ENCODE results near the gene EBP.
A peak's percentile ranks its signal among the peaks of the same experiment; 100 is the strongest.
"Not testable (repeated sequence)": the region's sequence is repeated elsewhere in the genome, so short reads cannot be mapped to it uniquely, and the experiment has no call there.

Gene EBP

DNA sequence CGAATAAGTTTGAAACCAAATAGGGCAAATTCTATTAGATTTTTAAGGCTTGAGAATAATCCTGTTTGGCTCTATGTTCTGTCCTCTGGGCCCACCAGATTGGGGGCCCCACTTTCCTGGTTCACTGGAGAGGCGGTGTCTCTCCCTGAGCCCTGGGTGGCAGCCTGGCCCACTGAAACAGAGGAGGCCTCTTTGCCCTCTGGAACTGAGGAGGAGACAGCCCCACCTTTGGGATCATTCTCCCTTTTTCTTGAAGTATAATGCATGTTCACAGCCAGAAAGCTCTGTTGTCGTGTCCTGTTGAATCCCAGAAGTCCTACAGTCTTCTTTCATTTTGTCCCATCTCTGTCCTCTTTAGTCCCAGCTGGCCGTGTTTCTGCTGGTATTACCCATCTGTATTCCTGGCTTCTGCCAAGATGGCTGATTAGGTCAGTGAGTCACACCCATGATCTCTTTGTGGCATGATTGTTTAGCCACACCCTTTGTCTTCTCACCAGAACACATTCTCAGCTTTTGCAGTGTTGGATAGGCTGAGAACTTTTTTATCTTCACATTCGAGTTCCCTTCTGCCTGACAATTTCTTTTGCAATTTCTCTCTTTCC lies 9.9 kb downstream of the EBP start:
- DNase-seq: no peak

DNA sequence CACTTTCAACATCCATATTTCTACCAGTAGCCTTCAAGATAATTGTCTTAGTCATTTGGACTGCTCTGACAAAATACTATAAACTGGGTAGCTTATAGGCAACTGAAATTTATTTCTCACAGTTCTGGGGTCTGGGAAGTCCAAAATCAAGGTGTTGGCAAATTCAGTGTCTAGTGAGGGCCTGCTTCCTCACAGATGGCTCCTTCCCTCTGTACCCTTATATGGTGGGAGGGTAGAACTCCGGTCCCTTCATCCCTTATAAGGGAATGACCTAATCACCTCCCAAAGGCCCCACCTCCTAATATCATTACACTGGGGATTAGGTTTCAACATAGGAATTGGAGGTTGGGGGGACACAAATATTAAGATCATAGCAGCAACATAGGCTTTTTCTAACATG lies 10.6 kb downstream of the EBP start:
- no peak for DNase-seq

DNA sequence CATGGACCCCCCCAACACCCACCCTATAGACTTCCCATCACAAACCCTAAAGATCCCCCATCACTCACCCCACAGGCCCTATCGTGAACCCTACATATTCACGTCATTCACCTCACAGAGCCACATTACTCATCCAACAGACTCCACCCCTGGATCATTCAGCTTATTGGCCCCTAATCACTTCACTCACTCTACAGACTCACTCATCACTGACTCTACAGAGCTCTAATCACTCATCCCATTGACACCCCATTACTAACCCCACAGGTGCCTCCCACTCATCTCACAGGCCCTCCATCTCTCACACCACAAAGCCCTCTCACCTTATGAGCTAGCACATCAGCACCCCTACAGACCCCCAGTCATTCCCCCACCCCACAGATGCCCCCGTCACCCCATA lies 11.6 kb downstream of the EBP start:
- no peak for DNase-seq

DNA sequence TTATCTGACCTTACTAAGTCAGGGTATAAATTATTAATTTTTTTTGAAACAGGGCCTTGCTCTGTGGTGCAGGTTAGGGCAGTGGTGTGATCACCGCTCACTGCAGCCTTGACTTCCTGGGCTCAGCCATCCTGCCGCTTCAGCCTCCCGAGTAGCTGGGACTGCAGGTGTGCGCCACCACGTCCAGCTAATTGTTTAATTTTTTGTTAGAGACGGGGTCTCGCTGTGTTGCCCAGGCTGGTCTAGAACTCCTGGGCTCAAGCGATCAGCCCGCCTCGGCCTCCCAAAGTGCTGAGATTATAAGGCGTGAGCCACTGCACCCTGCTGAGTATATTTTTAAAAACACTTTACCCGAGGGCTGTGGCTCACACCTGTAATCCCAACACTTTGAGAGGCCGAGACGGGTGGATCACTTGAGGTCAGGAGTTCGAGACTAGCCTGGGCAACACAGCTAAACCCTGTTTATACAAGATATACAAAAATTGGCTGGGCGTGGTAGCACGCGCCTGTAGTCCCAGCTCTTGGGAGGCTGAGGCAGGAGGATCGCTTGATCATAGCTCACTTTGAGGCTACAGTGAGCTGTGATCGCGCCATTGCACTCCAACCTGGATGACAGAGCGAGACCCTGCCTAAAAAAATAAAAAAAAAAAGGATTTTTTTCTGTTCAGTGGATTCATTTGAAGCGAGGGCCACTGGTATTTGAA lies 17.2 kb downstream of the EBP start:
- no peak for DNase-seq

DNA sequence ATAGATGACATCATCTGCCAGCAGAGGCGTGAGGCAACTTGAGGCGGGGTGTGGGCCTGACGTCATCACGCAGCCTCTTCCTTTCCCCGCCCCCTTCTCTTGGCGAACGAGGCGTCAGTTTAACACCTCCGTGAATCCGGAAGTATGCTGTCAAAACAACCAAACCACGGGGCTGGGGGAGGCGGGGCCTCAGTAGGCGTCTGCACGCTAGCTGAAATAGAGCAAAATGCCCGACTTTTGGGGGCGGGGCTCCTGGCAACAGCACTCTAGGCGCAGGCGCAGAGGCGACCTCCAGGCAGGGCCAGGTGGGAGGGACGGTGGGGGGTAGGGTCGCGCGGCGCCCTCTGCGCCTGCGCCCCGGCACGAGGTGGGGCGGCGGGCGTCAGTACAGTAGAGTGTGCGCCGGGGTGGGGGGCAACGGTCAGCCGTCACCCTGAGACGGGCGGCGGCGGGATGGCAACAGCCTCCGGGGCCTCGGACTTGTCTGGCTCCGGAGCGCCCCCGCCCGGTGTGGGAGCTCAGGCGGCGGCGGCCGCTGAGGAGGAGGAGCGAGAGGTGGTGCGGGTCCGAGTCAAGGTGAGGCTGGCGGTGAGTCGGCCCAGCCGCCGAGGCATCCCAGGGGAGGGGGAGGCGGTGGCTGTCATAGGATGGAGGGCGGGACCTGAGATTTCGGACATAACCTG lies 17.9 kb downstream of the EBP start, which contains the start of gene TBC1D25:
TSS of gene TBC1D25 (plus strand) at position 370 of the 683 bp plus-strand sequence. CDS start at position 454, 84 bp downstream.
- DNase-seq: peak; percentile 87

DNA sequence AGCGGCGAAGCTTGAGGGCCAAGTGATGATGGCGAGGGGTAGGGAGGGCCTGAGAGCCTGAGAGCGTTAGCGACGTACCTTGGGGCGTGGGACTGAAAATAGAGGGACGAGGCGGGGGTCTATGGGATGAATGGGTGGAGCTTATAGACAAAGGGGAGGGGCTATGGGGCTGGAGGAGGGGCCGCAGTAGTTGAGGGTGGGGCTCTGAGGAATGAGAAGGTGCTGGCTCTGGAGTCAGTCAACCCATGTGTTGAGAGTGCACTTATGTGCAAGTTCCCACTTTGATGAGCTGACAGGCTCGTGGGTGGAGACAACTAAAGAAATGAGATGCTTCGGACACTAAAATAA lies 18.4 kb downstream of the EBP start:
- no peak for DNase-seq

DNA sequence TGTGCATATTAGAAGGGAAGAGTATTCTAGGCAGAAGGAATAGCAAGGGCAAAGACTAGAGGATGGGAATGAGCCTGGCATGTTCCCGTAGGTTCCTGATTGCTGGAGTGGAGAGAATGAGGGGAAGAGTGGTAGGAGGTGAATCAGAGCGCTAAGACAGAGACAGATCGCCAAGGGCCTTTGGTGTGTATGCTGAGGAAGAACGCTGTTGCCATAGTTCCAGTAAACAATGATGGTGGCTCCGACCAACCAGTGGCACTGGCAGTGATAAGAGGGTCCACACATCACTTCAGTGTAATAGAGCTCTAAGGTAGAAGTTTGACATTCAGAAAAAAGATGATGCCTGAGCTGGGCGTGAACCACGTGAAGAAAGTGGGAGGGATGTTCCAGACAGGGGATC lies 18.9 kb downstream of the EBP start:
- no peak for DNase-seq

DNA sequence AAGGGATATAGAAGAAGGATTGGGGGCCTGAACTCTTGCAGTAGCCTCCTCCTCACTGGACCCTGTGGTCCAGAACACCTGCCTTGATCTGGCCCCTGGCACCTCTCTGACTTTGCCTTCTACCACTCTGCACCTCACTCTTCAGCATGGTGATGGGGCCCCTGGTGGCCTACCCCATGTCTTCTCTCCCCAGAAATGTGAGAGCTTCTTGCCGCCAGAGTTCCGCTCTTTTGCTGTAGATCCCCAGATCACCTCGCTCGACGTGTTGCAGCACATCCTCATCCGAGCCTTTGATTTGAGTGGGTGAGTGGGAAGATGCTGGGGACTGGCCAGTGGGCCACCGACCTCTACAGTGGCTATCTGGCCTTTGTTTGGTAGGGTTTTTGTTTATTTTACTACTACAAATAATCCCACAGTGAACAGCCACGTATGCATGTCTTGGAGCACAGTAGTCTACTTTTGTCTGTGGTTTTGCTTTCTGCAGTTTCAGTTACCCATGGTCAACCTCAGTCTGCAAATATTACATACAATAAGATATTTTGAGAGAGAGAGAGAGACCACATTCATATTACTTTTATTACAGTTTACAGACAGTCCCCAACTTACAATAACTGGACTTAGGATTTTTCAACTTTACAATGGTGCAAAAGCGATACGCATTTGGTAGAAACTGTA lies 19.7 kb downstream of the EBP start:
- no peak for DNase-seq

DNA sequence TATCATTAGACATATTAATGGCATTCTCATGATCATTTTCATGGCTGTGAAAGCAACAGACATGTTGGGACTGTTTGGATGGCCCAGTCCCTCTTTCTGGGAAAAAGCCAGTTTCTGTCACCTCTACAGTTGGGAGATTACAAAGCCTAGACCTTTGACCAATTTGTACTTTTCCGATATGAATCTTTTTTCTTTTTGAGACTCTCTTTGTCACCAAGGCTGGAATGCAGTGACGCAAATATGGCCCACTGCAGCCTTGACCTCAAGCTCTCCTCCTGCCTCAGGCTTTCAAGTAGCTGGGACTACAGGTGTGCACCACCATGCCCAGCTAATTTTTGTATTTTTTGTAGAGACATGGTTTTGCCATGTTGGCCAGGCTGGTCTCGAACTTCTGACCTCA lies 27.3 kb downstream of the EBP start:
- DNase-seq: no peak

DNA sequence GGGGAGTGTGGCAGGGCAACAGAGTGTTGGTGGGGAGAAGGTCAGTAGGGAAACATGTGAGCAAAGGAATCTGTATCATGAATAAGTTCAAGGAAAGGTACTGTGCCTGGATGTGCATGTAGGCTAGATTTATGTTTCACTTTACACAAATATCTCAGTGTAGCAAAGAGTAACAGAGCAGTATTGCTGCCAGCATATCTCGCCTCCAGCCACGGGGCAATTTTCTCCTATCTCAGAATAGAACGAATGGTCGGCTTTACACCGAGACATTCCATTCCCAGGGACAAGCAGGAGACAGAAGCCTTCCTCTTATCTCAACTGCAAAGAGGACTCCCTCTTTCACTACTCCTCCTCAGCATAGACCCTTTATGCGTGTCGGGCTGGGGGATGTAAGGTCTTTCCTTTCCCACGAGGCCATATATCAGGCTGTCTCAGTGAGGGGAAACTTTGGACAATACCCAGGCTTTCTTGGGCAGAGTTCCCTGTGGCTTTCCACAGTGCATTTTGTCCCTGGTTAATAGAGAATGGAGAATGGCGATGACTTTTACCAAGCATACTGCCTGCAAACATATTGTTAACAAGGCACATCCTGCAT lies 34.2 kb downstream of the EBP start:
- DNase-seq: not testable (repeated sequence)

DNA sequence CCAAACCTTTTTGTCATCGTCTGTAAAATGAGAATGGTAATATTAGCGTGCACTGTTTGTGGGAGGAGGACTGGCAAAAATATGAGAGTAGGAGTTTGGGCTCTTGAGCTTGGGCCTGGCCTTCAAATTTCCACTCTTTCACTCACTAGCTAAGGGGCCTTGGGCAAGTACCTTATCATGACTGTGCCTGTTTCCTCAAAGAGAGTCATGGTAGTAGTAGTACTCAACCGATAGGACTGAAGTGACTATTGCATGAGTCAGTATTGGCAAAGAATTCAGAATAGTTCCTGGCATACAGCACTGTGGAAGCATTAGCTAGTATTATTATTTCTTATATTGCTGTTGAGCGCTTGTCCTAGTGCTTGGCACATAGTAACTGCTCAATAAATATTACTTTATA lies 36.7 kb downstream of the EBP start:
- DNase-seq: no peak

DNA sequence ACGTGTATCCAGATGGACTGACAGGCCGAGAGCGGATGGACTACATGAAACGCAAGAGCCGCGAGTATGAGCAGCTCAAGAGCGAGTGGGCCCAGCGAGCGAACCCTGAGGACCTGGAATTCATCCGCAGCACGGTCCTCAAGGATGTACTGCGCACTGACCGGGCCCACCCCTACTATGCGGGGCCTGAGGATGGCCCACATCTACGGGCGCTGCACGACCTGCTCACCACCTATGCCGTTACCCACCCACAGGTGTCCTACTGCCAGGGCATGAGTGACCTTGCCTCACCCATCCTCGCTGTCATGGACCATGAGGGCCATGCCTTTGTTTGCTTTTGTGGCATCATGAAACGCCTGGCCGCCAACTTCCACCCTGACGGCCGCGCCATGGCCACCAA lies 38.0 kb downstream of the EBP start:
- no peak for DNase-seq

DNA sequence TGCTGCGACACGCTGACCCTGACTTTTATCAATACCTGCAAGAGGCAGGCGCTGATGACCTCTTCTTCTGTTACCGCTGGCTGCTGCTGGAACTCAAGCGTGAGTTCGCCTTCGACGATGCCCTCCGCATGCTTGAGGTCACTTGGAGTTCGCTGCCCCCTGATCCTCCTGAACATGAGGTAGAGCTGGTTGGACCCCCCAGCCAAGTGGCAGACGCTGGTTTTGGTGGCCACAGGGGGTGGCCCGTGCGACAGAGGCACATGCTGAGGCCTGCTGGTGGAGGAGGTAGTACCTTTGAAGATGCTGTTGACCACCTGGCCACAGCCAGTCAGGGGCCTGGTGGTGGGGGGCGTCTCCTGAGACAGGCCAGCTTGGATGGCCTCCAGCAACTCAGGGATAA lies 38.4 kb downstream of the EBP start:
- DNase-seq: no peak

DNA sequence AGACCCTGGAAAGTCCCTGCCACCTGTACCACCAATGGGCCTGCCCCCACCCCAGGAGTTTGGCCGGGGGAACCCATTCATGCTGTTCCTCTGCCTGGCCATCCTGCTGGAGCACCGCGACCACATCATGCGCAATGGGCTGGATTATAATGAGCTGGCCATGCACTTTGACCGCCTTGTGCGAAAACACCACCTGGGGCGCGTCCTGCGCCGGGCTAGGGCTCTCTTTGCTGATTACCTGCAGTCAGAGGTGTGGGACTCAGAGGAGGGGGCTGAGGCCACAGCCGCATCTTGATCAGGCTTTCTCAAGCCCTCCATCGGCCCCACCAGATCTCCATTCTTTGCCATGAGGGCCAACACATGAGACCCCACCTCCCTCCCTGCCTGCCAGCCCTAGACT lies 39.1 kb downstream of the EBP start:
- DNase-seq: no peak

DNA sequence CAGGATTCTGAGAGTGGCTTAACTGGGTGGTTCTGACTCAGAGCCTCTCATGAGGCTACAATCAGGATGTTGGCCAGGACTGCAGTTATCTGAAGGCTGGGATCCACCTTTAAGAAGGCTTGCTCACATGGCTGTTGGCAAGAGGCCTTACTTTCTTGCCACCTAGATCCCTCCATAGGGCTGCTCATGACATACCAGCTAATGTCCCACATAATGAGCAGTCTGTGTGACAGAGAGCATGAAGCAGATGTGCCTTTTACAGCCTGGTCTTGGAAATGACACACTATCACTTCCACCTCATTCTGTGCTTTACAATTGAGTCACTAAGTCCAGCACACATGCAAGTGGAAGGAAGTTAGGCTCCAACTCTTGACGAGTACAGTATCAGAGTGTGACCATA lies 48.4 kb downstream of the EBP start:
- DNase-seq: no peak

DNA sequence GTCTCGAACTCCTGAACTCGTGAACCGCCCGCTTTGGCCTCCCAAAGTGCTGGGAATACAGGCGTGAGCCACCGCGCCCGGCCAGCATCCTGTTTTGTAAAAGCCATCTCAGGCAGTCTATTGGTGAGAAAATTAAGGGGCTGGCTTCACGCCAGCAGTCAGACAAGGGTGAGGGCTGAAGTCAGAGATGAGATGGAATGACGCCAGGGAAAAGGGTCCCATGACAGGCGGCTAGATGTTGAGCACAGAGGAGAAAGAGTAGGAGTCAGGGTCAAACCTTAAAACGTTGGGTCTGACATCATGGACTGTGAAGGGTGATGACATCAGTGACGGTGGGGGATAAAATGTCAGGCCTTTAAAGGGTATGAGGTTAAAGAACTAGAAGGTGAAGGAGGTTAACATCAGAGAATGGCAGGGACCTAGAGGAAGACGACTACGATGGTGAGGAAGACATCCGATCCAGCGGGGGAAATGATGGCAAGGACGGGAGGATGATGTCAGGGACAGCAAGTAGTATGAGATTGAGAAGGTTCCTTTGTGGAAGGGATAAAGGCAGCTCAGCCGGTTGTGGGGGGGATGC lies 52.2 kb downstream of the EBP start:
- DNase-seq: no peak

DNA sequence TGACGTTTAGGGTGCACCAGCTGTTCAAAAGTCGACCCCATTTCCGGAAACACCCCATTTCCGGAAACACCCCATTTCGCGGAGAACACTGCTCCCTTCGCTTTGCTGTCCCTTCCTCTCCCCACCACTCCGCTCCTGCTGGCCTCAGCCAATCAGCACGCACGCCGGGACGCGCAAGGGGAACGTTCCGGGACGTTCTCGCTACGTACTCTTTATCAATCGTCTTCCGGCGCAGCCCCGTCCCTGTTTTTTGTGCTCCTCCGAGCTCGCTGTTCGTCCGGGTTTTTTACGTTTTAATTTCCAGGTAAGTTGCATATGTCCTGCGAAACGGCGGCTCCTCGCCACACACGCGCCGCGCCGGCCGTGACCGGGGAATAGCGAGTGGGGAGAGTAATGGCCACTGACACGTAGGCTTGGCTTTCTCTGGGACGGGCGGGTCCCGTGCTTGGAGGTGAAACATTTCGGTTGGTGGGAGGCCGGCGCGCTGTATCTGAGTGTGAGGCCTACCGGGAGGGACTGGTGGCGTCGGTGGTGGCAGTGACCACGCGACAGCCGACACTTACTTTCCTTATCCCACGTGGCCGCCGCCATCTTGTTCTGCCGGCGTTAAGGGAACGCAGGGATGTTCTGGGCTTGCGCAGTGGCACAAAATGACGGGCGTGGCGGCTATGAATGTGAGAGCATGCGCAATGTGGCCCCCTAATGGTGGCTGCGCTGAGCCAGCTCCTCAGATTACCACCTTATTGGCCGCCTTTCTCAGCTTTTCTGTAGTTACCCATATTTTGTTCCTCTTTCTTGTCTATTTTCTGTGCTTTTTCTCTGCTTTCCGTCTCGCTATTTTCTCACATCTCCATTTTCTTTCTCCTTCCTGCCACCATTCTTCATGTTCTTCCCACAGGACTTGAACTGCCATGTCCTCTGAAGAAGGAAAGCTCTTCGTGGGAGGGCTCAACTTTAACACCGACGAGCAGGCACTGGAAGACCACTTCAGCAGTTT lies 53.0 kb downstream of the EBP start, which contains the start of gene RBM3:
TSS of gene RBM3 (plus strand) at position 215 of the 997 bp plus-strand sequence. CDS start at position 912, 697 bp downstream.
- peak; percentile 57 for DNase-seq

DNA sequence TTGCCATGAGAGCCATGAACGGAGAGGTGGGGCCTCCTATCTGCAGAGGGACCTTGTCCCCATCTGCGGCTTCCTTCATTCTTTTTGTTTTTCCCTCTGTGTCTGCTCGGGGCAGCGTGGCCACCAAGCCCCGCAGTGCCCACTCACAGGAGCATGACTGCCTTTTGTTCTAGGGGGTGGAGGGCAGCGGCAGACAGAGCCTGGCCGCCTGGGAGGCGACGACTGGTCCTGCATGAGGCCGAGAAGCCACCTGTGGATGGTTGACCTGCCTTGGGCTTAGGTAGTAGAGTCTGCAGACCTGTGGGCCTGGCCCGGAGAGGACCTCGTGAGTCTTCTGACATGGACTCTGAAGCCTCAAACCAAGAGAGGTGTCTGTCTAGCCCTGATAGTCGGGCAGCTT lies 54.0 kb downstream of the EBP start:
- DNase-seq: no peak

DNA sequence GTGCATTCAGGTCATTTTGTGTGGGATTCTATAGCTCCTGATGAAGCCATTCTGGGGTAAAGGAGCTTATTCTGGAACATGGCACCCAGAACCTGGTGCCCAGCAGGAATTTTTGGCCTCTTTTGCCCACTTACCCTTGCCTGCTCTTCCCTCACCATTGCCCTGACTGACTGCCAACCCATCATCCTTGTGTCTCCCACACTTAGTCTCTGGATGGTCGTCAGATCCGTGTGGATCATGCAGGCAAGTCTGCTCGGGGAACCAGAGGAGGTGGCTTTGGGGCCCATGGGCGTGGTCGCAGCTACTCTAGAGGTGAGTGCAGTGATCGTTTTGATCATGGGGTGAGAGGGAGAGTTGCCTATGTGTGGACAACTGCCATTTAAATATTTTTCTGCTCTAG lies 54.5 kb downstream of the EBP start:
- no peak for DNase-seq

All from KG1 (cell line).